HG03060 (cell line): ENCODE data around the gene RNF40.
"Not testable (repeated sequence)": the region's sequence is repeated elsewhere in the genome, so short reads cannot be mapped to it uniquely, and the experiment has no call there.

Source experiments
- ATAC-seq: cut with Tn5 transposase; IDR thresholded peaks from one replicate; pipeline ENCODE4 v1.9.1; 2021; ENCODE audit warnings: low read depth, moderate number of reproducible peaks; ENCODE audit not compliant: unreplicated experiment

Gene RNF40

DNA sequence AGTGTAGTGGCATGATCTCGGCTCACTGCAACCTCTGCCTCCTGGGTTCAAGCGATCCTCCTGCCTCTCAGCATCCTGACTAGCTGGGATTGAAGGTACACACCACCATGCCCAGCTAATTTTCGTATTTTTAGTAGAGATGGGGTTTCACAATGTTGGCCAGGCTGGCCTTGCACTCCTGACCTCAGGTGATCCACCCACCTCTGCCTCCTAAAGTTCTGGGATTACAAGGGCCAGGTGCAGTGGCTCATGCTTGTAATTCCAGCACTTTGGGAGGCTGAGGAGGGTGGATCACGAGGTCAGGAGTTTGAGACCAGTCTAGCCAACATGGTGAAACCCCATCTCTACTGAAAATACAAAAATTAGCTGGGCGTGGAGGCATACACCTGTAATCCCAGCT, 47.6 kb downstream of the RNF40 start:
- not testable (repeated sequence) for ATAC-seq

DNA sequence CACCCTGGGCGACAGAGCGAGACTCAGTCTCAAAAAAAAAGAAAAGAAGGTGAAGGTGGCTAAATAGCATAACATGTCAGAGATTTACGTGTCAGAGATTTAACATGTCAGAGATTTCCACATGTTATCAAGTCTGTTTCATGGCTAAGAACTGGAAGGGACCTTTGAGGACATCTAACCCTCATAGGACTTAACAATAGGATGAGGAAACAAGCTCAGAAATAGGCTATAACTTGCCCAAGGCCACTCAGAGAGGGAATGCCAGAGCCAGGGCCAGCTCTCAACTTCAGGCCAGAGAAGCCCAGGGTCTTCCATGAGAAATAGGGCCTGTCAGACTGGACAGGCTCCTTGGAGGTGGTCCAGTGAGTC, 51.7 kb downstream of the RNF40 start:
- ATAC-seq = peak; percentile 3

DNA sequence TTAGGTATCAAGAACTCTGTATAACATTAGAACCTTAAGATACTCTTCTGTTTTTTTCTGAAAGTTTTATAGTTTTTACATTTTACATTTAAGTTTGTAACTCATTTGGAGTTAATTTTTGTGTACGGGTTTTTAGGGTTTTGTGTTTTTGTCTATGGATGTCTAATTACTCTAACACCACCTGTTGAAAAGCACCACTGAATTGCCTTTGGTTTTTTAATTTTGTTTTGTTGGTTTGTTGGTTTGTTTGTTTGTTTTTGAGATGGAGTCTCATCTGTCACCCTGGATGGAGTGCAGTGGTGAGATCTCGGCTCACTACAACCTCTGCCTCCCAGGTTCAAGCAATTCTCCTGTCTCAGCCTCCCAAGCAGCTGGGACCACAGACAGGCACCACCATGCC, 54.6 kb downstream of the RNF40 start:
- no peak for ATAC-seq

DNA sequence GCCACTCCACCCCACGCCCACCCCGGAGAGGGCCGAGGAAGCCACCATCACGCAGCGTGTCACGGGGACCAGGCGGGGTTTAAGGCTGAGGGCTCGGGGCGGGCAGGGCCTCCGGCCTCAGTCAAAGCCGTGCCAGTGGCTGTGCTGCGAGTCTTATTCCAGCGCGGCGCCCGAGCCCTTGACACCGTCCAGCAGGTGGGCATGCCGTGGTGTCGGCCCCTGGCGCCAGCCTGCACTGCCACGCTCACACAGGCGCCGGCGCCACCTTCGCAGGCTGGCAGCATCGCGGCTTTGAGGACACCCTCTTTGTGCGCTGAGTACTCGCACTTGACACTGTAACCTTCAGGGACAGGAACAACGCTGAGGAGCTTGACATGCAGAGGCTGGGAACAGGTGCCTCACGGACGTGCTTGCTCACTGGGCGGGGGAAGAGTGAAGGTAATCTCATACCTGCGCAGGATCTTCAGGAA, 58.9 kb downstream of the RNF40 start:
- ATAC-seq = no peak

DNA sequence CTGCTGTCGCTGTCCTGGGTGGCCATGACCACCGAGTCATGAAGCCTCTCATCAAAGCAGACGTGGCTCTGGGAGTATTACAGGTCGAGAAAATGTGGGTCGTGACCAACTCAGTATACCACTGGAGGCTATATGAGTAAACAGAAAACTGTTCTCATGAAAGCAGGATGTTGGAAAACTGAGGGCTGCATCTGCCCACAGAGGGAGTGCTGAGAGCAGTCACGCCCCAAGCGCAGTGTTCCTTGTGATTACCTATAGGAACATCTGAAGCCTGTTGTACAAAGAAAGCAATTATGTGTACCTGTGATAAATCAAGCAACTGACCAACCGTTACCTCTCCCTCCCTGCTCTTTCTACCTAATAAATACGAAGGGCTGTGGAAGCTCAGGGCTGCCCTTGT, 59.3 kb downstream of the RNF40 start:
- not testable (repeated sequence) for ATAC-seq

DNA sequence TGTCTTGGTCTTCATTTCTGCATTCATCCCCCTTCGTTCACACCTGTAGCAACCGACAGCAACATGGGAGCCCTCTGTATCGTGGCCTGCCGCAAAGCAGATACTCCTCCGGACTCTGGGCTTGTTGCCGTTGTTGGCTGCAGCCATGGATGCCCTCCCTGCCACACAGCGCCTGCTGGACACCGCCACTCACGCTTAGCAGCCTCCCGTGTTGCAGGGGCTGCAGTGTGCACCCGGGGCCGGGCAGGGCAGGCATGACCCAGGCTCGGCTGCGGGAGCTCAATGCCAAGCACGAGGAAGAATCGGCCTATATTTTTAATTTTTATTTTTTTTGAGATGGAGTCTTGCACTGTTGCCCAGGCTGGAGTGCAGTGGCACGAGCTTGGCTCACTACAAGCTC, 59.8 kb downstream of the RNF40 start:
- ATAC-seq = no peak
